Ishikawa (cell line): ENCODE data around the gene TRIP12.

Source experiments
- CEBPB ChIP-seq: IDR thresholded peaks from 2 replicates; pipeline ENCODE4 v1.6.1; 2012
- CREB1 ChIP-seq: IDR thresholded peaks from 2 replicates; pipeline ENCODE4 v1.6.1; 2012; ENCODE audit warnings: low read depth
- EGR1 ChIP-seq: IDR thresholded peaks from 2 replicates; pipeline ENCODE4 v1.6.1; 2012
- EP300 ChIP-seq: IDR thresholded peaks from 2 replicates; pipeline ENCODE4 v1.6.1; 2012; ENCODE audit warnings: borderline replicate concordance
- FOXM1 ChIP-seq: IDR thresholded peaks from 2 replicates; pipeline ENCODE4 v1.6.1; 2012; ENCODE audit warnings: low read depth, borderline replicate concordance
- MAX ChIP-seq: IDR thresholded peaks from 2 replicates; pipeline ENCODE4 v1.6.1; 2012
- NFIC ChIP-seq: IDR thresholded peaks from 2 replicates; pipeline ENCODE4 v1.6.1; 2012
- TAF1 ChIP-seq: IDR thresholded peaks from 2 replicates; pipeline ENCODE4 v1.6.1; 2012; ENCODE audit warnings: low read depth, mild to moderate bottlenecking
- TCF12 ChIP-seq: IDR thresholded peaks from 2 replicates; pipeline ENCODE4 v1.6.1; 2012; ENCODE audit warnings: low read depth
- YY1 ChIP-seq: IDR thresholded peaks from 2 replicates; pipeline ENCODE4 v1.6.1; 2012; ENCODE audit warnings: low read depth
- TF ChIP-seq, protein P1 (sequence below): IDR thresholded peaks from 2 replicates; pipeline ENCODE4 v1.6.1; 2012; ENCODE audit warnings: low read depth, mild to moderate bottlenecking

GRCh38 chr2:229748950-229749349 lies 172.9 kb downstream of the TRIP12 start:
- TF ChIP-seq TCF12, result no peak
- TF ChIP-seq TAF1, result no peak
- no peak for TF ChIP-seq MAX
- no peak for TF ChIP-seq EGR1
- no peak for TF ChIP-seq CEBPB
- TF ChIP-seq, protein P1, sequence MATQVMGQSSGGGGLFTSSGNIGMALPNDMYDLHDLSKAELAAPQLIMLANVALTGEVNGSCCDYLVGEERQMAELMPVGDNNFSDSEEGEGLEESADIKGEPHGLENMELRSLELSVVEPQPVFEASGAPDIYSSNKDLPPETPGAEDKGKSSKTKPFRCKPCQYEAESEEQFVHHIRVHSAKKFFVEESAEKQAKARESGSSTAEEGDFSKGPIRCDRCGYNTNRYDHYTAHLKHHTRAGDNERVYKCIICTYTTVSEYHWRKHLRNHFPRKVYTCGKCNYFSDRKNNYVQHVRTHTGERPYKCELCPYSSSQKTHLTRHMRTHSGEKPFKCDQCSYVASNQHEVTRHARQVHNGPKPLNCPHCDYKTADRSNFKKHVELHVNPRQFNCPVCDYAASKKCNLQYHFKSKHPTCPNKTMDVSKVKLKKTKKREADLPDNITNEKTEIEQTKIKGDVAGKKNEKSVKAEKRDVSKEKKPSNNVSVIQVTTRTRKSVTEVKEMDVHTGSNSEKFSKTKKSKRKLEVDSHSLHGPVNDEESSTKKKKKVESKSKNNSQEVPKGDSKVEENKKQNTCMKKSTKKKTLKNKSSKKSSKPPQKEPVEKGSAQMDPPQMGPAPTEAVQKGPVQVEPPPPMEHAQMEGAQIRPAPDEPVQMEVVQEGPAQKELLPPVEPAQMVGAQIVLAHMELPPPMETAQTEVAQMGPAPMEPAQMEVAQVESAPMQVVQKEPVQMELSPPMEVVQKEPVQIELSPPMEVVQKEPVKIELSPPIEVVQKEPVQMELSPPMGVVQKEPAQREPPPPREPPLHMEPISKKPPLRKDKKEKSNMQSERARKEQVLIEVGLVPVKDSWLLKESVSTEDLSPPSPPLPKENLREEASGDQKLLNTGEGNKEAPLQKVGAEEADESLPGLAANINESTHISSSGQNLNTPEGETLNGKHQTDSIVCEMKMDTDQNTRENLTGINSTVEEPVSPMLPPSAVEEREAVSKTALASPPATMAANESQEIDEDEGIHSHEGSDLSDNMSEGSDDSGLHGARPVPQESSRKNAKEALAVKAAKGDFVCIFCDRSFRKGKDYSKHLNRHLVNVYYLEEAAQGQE, result no peak
- TF ChIP-seq YY1, result no peak
- TF ChIP-seq FOXM1, result no peak
- TF ChIP-seq EP300, result no peak
- no peak for TF ChIP-seq NFIC
- no peak for TF ChIP-seq CREB1
